Astrocyte of the cerebellum (primary cell): ENCODE measurements around the gene TNFAIP2.
A peak's percentile ranks its signal among the peaks of the same experiment; 100 is the strongest.
"Not testable (repeated sequence)": the region's sequence is repeated elsewhere in the genome, so short reads cannot be mapped to it uniquely, and the experiment has no call there.

Experiments used
- DNase-seq: peaks from one replicate; pipeline ENCODE4 v3.0.0-alpha.2; 2011; ENCODE audit warnings: low read depth
- H3K4me3 ChIP-seq: 2 replicates; pipeline ENCODE4 v1.5.1; 2011; ENCODE audit warnings: mild to moderate bottlenecking, low read depth, low read length, moderate library complexity
- CTCF ChIP-seq: IDR thresholded peaks from 2 replicates; pipeline ENCODE4 v1.5.1; 2012; ENCODE audit warnings: low read length, low read depth, moderate library complexity, mild to moderate bottlenecking; ENCODE audit errors: missing control alignments
- in situ Hi-C: cut with HindIII; loops from 2 replicates; pipeline ENCODE4 v1.10.0; 2017; ENCODE audit warnings: low sequenced_read_pairs

Gene TNFAIP2

GRCh38 chr14:103118018-103118662, 5.1 kb upstream of the TNFAIP2 start:
- no peak overlapping the region for H3K4me3 ChIP-seq
- in situ Hi-C loops, result no loop called here
- TF ChIP-seq CTCF, result no peak
- DNase-seq, result no peak

GRCh38 chr14:103118663-103119404, 4.4 kb upstream of the TNFAIP2 start:
- in situ Hi-C loops, result no loop called here
- no peak for TF ChIP-seq CTCF
- DNase-seq, result no peak
- H3K4me3 ChIP-seq, result no peak overlapping the region

GRCh38 chr14:103119527-103119926, 3.7 kb upstream of the TNFAIP2 start:
- H3K4me3 ChIP-seq, in situ Hi-C loops, DNase-seq: not testable (repeated sequence)

- no peak for TF ChIP-seq CTCF
- H3K4me3 ChIP-seq, result no peak overlapping the region
- DNase-seq, result no peak
- in situ Hi-C loops, result no loop called here
Observed at GRCh38 chr14:103121121-103121845, 2.0 kb upstream of the TNFAIP2 start.

GRCh38 chr14:103121846-103122584, 1.2 kb upstream of the TNFAIP2 start:
- H3K4me3 ChIP-seq, result no peak overlapping the region
- in situ Hi-C loops, result no loop called here
- DNase-seq, result peak; percentile 51
- TF ChIP-seq CTCF, result no peak

GRCh38 chr14:103122585-103122946, 695 bp upstream of the TNFAIP2 start:
- in situ Hi-C loops, result no loop called here
- no peak for TF ChIP-seq CTCF
- no peak overlapping the region for H3K4me3 ChIP-seq
- DNase-seq, result no peak
